SIG-M5 treated with dmso at 0.1 percent for 504 hours (cell line): ENCODE data around the gene FBXO21.

Experiments used
- DNase-seq: peaks from one replicate; lab custom pipeline; 2025; ENCODE audit not compliant: unreplicated experiment; lab: John Stamatoyannopoulos, UW

The FBXO21 gene

DNA sequence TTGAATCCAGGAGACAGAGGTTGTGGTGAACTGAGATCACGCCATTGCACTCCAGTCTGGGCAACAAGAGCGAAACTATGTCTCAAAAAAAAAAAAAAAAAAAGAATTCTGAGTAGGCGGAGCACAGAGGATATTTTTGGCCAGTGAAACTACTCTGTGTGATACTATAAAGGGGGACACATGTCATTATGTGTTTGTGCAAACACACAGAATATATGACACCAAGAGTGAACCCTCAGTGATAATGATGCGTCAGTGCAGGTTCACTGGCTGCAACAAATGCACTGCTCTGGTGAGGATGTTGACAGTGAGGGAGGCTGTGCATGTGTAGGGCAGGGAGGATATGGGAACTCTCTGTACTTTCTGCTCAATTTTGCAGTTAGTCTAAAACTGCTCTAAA lies 24.2 kb downstream of the FBXO21 start:
- no peak for DNase-seq

DNA sequence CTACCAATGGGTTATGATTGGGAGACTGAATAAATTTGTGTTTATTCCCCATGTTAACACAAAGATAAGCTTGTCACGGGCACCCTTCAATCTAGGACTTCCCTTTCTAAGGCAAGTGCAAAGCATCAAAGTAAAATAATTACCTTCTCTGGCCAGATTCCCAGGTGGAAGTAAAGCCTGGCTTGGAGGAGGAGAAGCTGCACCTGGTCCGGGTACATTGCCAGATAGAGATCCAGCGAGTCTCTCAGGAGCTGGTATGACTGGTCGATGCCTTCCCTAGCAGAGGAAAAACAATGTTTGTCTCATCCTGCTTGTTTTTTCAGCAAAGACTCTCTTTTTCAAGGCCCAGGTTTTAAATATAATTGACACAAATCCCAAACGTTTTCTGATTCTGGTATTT lies 24.9 kb downstream of the FBXO21 start:
- DNase-seq: no peak

DNA sequence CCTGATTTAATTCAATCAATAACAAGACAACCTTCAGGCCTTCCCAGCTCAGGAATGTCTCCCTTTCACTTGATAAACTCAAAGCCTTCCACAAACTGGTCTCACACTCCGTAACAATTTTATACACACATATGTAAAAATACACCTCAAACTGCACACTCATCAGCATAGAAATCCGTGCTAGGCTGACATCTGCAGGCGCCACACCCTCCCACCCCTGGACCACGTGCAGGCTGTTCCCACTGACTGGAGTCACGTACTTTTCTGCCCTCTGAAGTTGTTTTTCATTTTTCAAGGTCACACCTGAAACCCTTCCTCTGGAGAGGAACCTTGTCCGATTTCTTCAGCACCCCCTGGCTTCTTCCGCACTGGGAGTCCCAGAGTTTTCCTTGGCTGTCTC lies 27.6 kb downstream of the FBXO21 start:
- no peak for DNase-seq

GRCh38 chr12:117162167-117162539 lies 28.1 kb downstream of the FBXO21 start:
- DNase-seq: no peak

DNA sequence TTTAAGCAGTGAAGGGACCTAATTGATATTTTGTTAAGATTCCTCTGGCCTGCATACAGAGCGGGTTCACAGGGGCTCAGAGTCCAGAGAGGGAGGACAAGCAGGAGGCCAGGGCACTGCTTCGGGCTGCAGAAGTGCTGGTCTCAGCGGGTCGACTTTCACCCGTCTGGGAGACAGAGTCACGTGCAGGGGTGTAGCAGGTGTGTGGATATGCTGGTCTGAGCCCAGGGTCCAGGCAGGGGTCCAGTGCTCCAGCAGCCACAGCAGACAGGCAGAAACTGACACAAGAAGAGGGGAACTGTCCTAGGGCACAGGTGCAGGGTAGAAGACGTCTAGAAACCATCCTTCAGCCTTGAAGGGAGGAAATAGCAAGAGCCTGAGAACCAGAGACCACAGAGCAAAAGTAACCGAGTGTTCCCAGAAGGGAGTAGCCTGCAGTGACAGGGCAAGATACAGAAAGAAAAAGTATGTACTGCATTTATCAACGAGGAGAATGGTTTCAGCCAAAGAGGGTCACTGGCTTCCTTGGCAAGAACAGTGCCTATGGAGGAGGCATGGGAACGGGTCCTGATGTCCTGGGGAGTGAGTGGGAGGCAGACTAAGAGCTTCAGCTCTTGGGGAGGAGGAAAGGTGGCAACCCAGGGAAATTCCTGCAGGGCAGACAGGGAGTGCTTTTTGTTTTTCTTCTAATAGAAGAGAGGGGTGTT lies 28.7 kb downstream of the FBXO21 start:
- no peak for DNase-seq

- no peak for DNase-seq
These were observed 30.6 kb downstream of the FBXO21 start for GRCh38 chr12:117159674-117160073.

- no peak for DNase-seq
These were observed 31.2 kb downstream of the FBXO21 start for GRCh38 chr12:117158911-117159553.

DNA sequence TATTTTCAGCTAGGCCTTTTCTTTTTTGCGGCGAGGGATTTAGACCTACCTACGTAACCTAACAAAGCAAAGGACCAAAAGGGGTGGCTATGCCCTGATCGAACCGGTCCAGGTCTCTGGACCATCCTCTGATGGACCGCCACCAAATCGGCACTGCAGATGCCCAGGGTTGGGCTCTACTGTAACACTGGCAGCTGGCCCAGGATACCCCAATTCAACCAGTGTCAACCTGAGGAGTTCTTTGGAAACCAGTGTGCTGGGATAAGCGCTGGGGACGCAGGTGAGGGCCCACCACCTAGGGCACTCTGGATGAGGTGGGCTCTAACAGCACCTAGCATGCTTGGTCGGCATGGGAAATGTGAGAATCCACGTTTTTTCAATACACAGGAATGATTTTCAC lies 32.2 kb downstream of the FBXO21 start:
- DNase-seq: no peak

GRCh38 chr12:117155278-117156060 lies 34.8 kb downstream of the FBXO21 start:
- DNase-seq: peak; percentile 23

DNA sequence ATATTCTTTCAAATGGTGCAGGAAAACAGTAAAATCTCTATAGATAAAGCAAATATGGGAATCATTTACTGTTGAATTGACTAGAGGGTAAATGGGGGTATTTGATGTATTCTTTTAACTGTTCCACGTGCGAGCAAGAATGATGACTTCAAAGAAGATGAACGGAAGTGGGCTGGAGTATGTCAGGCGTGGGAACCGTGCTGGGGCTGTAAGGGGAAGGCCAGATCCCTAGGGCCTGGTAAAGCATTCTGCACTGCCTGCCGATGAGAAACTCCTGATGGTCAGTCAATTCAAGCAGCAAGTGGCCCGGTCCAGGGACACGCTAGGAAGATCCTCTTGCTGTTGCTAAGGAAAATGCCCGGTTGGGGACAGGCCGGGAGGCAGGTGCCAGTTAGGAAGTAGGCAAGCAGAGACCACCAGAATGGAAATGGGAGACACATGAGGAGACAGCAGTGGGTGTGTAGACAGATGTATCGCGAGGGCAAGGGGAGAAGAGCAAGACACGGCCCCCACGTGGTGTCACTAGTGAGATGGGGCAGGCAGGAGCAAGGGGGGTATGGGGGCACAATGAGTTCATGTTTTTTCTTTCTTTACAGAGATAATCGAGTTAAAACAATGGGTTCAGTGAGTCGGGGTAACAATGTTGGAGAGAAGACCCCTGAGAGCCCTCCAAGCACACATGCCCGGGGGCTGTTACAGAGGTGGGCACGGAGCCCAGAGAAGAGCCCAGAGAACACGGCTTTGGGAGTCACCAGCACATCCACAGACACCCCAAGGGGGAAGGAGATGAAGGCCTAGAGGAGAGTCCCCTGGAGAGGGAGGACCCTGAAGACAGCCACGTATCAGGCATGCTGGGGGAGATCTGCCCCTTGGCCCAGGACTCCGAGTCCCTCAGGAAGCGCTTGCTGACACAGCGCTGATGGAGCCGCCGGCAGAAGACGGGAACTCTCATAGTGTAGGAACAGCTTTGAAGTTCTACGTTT lies 37.2 kb downstream of the FBXO21 start:
- no peak for DNase-seq

DNA sequence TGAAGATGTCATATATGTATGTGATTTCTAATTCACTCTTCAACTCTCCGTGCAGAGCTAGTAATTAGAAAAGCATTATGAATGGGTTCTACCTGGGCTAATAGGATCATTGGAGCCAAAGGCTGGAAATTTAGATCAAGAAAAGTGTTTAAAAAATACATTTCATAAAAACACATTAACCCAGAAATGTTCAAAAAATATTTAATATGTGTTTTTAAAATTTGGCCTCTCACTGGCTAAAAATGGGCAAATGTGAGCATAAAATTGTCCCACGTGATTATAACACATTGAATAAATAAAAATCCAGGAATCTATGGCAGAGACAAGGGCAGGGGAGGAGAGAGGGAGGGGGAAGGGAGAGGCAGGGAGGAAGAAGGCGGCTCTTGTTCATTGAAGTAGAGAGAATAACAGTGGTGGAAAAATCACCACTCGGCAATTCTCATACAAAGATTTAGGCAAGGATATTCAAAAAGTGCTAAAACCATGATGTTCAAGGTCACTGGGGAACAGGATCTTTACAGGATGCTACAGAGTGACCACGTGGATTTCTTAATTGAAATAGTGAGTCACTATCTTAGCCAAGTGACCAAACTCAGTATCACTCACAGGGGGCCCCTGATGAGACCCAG lies 38.8 kb downstream of the FBXO21 start:
- DNase-seq: no peak

DNA sequence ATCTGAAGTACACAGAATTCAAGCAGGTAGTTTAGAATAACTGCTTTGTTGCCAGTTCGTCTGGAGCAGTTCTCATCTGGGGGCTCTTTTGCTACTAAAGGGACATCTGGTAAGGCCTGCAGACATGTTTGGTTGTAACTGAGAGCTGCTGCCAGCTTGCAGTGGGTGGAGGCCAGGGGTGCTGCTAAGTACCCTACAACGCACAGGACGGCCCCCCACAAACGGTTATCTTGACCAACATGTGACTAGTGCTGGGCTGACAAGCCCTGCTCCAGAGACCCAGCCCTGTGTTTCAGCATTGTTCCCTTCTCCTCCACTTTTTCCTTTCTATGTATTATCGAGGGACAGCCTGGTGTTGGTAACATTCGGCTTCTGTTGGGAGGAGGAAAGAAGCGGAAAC lies 40.8 kb downstream of the FBXO21 start:
- DNase-seq: no peak

- DNase-seq: no peak
These were observed 41.6 kb downstream of the FBXO21 start for GRCh38 chr12:117148642-117149041.

- DNase-seq: no peak
These were observed 42.6 kb downstream of the FBXO21 start for GRCh38 chr12:117147639-117148038.

- DNase-seq: no peak
These were observed 44.6 kb downstream of the FBXO21 start for GRCh38 chr12:117145597-117146154.

DNA sequence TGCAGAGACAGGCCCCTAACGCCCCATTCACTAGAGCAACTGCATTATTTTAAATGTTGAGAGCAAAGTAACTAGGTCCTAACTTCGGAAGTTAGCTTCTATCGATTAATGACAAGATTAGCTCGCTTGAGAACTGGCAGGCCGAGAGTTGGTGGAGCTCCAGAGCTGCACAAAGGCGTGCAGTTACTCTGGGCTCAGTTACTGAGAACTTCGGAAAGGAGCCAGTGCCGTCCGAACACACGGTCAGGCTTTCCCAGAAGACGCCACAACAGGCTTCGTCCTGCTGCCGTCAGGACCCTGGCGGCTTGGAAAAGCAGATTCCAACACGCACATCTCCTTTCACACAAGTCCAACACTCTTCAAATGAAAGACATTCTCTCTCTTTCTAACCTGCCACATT lies 45.7 kb downstream of the FBXO21 start:
- DNase-seq: no peak

GRCh38 chr12:117143008-117143532 lies 47.2 kb downstream of the FBXO21 start:
- peak; percentile 59 for DNase-seq

- no peak for DNase-seq
These were observed 48.2 kb downstream of the FBXO21 start for GRCh38 chr12:117142094-117142493.

DNA sequence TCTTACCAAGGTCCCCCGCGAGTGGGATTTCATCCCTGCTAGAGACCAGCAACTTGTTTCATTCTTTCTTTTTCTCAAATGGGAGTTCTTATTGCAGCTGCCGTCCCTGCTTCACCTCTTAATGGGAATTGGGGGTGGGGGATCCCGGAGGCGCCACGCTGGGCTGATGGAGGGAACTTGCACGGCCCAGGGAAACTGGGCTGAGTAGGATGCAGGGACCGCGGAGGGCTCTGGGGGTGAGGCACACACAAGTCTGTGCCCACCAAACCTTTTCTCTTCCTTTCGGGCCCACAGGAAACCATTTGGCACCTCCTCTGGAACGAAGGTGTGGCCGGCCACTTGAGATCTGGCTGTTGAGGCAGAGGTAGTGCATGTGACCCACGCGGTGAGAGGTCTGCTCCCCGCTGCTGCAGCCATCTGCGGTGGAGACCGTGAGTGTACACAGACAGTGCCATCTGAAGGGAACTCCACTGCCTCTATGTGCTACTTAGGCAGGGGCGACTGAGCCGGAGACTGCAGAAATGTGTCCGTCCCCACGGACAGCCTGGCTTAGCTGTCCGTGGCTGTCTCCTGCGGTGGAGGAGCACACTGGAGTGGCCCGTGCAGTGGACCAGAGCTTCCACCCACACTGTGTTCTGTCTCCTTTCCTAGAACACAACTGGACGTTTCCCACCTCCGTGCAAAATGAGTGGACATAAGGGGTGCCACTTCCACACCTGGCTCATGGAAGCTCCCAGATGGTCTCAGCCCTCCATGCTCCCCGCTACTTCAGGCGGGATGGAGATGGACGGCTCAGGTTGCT lies 49.0 kb downstream of the FBXO21 start:
- no peak for DNase-seq
